MG63 (cell line): ENCODE results near the gene C3orf70. TPM values are rescaled to one million over a fixed set of nuclear protein-coding genes. Genes with fewer than 3 reads are reported as not detected.
"Not testable (repeated sequence)": the region's sequence is repeated elsewhere in the genome, so short reads cannot be mapped to it uniquely, and the experiment has no call there.

Source experiments
- DNase-seq: peaks from one replicate; pipeline ENCODE4 v3.0.0-alpha.2; 2020
- H3K27me3 ChIP-seq: fragments of 250-450 bp; sonication (Bioruptor Pico); 2 replicates; pipeline ENCODE4 v1.5.1; 2020; ENCODE audit warnings: mild to moderate bottlenecking, moderate library complexity
- H3K36me3 ChIP-seq: fragments of 250-450 bp; sonication (Bioruptor Pico); 2 replicates; pipeline ENCODE4 v1.5.1; 2020; ENCODE audit warnings: mild to moderate bottlenecking, moderate library complexity
- H3K4me3 ChIP-seq: fragments of 250-450 bp; sonication (Bioruptor Pico); 2 replicates; pipeline ENCODE4 v1.5.1; 2020; ENCODE audit warnings: mild to moderate bottlenecking, moderate library complexity
- H3K9me3 ChIP-seq: fragments of 250-450 bp; sonication (Bioruptor Pico); 2 replicates; pipeline ENCODE4 v1.5.1; 2020; ENCODE audit warnings: mild to moderate bottlenecking, moderate library complexity
- total RNA-seq: library from RNA; depleted of rRNA; stranded (reverse); fragments of >200 nt; shearing (Covaris generic); gene quantifications from 2 replicates; pipeline ENCODE4 v1.2.3, GENCODE V29; 2014; ENCODE audit warnings: low replicate concordance

C3orf70 gene
- total RNA-seq, 1 experiment from 2014 or later, result not detected

DNA sequence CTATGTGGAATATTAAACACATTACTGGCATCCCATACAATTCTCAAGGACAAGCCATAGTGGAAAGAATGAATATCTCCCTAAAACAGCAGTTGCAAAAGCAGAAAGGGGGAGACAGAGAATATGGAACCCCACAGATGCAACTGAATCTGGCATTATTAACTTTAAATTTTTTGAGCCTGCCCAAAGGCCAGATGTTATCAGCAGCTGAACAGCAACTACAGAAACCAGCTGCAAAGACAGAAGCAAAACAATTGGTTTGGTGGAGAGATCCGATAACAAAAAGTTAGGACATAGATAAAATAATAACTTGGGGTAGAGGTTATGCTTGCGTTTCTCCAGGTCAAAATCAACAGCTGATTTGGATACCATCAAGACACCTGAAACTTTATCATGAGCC lies 43.8 kb downstream of the C3orf70 start:
- not testable (repeated sequence) for H3K4me3 ChIP-seq, DNase-seq, H3K9me3 ChIP-seq, H3K36me3 ChIP-seq
- H3K27me3 ChIP-seq, result peaks cover 17% of the 10 kb centered on the region

DNA sequence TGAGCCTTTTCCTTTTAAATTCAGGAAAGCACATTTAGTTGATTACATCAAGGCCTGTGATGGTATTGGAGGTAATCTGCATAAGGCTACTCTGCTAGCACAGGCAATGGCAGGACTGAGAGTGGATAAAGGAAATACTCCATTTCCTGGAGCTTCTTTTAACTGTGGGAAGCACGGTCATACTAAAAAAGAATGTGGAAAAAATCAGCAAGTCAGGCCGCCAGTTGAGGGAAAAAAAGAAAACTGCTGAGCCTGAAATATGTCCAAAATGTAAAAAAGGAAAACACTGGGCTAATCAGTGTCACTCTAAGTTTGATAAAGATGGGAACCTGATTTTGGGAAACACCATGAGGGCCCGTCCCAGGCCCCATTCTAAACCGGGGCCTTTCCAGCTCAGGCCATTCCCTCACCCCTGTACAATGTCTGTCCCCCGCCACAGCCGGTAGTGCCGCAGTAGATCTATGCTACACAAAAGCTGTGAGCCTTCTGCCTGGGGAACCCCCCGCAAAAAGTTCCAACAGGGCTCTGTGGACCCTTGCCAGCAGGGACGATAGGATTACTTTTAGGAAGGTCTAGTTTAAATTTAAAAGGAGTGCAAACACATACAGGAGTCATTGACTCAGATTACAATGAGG lies 46.5 kb downstream of the C3orf70 start:
- H3K4me3 ChIP-seq, DNase-seq, H3K27me3 ChIP-seq, H3K36me3 ChIP-seq: not testable (repeated sequence)
- 0 out of 2 replicates have a peak, but pooled peaks cover 11% of the 10 kb centered on the region for H3K9me3 ChIP-seq

DNA sequence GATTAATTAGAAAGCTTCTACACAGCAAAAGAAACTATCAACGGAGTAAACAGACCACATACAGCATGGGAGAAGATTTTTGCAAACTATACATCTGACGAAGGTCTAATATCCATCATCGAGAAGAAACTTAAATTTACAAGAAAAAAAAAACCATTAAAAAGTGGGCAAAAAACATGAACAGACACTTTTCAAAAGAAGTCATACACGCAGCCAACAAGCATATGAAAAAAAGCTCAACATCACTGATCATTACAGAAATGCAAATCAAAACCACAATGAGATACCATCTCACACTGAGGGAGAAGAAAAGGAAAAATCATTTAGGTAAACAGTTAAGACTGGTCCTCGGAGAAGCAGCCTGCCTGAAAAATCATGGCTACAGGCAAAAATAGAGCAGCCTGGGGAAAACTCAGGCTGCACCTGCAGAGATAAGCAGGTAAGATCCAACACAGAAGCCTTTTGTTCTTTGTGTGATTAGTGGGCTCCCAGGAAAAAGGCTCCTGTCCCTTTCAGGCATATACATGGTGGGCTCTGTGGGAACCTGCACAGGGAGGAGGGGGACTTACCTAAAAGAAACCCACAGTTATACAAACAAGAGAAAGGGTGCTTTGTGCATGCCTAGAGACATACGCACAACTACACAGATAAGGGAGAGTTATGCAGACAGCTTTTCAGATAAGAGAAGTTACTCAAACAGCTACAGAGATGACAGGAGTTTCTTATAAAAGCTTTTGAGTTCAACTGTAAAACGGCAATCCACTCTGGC lies 49.3 kb downstream of the C3orf70 start:
- Histone ChIP-seq H3K36me3 (no peaks in the 10 kb centered on the region), H3K9me3 (peaks cover 11% of the 10 kb centered on the region; the same call in 1 of the 2 replicates), H3K27me3 (peaks cover 10% of the 10 kb centered on the region), H3K4me3 (no peak overlapping the region)
- DNase-seq, result no peak

DNA sequence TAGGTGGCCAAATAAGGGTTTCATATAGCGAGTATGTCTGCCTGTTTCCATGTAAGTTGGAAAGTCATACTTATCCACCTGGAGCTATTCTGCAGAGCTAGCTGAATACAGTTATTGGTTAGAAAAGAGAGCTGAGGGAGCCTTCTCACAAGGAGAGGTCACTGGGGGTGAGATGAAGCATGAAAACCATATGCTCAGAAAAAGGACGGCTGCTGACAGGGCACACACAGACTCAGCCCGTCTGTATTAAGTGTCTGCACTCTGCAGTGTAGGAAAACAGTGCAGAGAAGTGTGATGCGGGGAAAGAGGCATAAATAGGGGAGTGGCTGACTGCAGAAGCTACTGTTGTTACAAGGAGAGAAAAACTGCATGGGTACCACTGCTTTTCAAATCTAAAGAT lies 58.2 kb downstream of the C3orf70 start:
- H3K9me3 ChIP-seq, result no peaks in the 10 kb centered on the region
- no peak for DNase-seq
- no peaks in the 10 kb centered on the region for H3K36me3 ChIP-seq
- no peak overlapping the region for H3K4me3 ChIP-seq
- peaks cover 2% of the 10 kb centered on the region for H3K27me3 ChIP-seq

DNA sequence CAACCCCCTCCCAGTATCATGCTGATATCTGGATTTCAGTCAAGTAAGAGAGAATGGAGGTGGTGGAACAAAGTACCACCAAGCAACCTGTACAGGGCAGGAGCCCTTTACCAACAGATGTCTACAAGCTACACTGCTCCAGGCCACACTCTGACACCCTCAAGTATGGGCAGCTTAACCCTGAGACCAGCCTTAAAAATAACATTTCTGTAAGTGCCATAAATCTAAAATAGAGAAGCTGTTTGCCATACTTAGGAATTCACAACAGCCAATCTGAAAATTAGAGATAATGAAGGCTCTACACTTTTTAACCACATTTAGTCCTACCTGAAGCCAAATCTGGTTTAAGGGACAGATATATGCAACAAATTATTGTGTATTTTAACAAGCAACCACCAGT lies 59.7 kb downstream of the C3orf70 start:
- Histone ChIP-seq H3K9me3 (no peaks in the 10 kb centered on the region), H3K4me3 (no peak overlapping the region), H3K36me3 (no peaks in the 10 kb centered on the region), H3K27me3 (peaks cover 2% of the 10 kb centered on the region)
- DNase-seq, result no peak

DNA sequence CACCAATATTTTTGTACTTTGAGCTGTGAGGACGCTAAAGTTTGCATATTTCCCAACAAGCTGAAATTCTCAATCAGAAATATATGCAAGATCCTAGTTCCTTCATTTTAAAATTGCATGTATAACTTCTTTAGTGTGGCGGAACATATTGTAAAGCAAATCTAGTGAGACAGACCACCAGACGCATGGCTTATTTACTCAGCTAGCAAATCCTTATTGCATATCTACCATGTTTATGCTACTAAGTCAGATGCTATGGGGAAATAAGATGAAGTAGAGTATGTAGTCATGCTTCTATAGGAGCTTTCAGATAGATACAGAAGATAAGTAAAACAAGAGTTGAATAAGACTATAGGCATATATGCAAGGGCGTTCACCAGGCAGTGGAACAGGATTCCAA lies 62.0 kb downstream of the C3orf70 start:
- no peak for DNase-seq
- Histone ChIP-seq H3K9me3 (no peaks in the 10 kb centered on the region), H3K36me3 (no peaks in the 10 kb centered on the region), H3K27me3 (peaks cover 2% of the 10 kb centered on the region; the same call in 1 of the 2 replicates), H3K4me3 (no peak overlapping the region)

DNA sequence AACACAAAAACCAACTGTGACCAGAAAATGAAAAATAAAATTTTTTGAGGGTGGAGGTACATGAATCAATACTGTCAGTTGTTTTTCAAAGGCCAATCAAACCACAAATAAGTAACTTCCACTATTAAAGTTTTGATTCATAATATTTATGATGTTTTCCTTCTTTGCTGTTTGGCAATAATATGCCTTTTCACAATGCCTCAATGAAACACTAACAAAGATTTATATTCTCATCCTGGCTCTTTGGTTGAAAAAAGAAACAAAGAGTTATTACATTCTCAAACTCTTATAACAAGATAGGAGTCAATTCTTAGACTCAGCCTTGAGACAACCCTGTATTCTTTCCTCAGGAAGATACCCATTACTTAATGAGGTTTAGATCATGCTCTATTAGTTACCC lies 63.1 kb downstream of the C3orf70 start:
- H3K4me3 ChIP-seq, result no peak overlapping the region
- peaks cover 3% of the 10 kb centered on the region; the same call in 1 of the 2 replicates for H3K27me3 ChIP-seq
- no peaks in the 10 kb centered on the region for H3K36me3 ChIP-seq
- no peaks in the 10 kb centered on the region for H3K9me3 ChIP-seq
- DNase-seq, result no peak

DNA sequence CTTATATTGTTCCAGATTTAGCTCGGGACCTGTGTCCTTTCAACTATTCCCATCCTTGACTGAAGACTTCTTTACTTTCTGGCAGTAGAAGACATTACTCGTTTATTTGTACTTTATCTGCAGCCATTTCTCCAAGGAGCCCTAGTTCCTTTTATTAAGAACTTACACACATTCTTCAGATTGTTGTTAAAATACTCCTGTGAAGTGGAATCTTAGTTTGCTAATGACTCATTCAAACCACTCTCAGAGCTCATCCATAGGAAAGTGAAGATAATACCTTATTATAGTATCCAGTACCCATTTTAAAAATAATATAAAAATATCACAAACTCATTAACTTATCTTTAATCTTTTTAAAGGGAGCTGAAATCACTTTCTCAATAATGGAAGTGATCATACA lies 63.5 kb downstream of the C3orf70 start:
- DNase-seq, result no peak
- H3K4me3 ChIP-seq, result no peak overlapping the region
- no peaks in the 10 kb centered on the region for H3K9me3 ChIP-seq
- H3K27me3 ChIP-seq, result peaks cover 6% of the 10 kb centered on the region; the same call in 1 of the 2 replicates
- H3K36me3 ChIP-seq, result no peaks in the 10 kb centered on the region

DNA sequence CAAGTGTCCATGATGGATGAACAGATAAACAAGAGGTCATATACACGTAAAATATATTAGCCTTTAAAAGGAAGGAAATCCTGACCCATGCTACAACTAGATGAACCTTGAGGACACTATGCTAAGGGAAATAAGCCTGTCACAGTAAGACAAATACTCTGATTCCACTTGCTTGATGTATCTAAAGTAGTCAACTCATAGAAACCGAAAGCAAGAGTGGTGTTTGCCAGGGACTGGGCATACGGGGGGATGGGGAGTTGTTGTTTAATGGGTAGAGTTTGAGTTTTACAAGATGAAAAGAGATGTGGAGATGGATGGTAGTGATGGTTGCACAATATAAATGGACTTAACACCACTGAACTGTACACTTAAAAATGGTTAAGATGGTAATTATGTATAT lies 65.4 kb downstream of the C3orf70 start:
- no peak overlapping the region for H3K4me3 ChIP-seq
- DNase-seq, result no peak
- H3K9me3 ChIP-seq, result no peaks in the 10 kb centered on the region
- peaks cover 6% of the 10 kb centered on the region; the same call in 1 of the 2 replicates for H3K27me3 ChIP-seq
- no peaks in the 10 kb centered on the region for H3K36me3 ChIP-seq

DNA sequence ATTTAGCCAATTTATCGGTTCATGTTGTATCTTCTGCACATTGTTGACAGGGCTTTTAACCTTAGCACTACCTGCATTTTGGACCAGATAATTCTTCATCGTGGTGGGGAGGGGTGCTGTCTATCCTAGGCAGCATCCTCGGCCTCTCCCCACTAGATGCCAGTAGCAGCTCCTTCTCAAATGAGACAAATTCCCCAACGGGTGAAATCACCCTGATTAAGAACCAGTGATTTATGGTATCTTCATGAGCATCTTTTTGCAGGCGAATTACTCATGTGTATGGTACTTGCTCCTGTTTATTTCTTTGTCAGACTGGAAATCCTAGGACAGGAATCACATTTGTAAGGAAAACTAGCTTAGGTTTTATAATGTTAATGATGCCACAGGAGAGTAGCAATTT lies 68.0 kb downstream of the C3orf70 start:
- H3K4me3 ChIP-seq, result no peak overlapping the region
- H3K27me3 ChIP-seq, result peaks cover 6% of the 10 kb centered on the region; the same call in 1 of the 2 replicates
- no peaks in the 10 kb centered on the region for H3K9me3 ChIP-seq
- H3K36me3 ChIP-seq, result no peaks in the 10 kb centered on the region
- DNase-seq, result no peak

DNA sequence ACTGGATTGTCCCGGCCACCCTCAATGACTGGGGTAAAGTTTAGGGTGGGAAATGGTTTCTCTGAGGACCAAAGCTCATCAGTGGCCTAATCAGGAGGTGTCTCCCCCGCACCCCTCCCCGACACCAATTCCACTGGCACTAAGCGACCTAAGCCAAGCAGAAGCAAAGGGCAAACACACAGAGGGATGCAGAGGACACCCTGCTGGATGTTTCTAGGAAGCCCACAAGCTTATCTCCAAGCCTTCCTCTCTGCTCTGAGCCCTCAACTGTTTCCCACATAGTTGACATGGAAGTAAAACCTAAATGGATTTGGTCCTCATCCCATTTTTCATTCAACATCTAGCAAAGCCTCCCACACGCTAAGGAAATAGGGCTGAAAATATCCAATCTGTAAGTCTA lies 68.5 kb downstream of the C3orf70 start:
- Histone ChIP-seq H3K9me3 (no peaks in the 10 kb centered on the region), H3K36me3 (no peaks in the 10 kb centered on the region), H3K4me3 (no peak overlapping the region), H3K27me3 (peaks cover 6% of the 10 kb centered on the region; the same call in 1 of the 2 replicates)
- no peak for DNase-seq

DNA sequence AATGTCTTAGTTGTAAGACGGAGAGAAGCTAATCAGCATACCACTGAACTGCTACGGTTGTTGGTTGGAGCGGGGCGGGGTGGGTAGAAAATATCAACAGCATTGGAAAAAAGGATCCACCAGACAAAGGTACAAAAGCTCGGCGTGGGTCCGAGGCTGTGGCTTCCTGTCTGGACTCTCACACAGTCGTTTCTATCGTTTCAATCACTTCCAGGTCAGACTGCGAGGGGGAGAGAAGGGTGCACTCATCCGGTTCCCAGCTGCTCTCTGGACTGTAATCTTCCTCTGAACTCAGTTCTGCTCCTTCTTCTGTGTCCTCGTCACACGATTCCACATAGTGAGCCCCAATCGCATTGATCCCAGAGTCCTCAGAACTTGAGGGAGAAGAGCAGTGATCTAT lies 70.0 kb downstream of the C3orf70 start:
- Histone ChIP-seq H3K36me3 (no peaks in the 10 kb centered on the region), H3K27me3 (peaks cover 6% of the 10 kb centered on the region; the same call in 1 of the 2 replicates), H3K9me3 (no peaks in the 10 kb centered on the region), H3K4me3 (no peak overlapping the region)
- DNase-seq, result no peak

DNA sequence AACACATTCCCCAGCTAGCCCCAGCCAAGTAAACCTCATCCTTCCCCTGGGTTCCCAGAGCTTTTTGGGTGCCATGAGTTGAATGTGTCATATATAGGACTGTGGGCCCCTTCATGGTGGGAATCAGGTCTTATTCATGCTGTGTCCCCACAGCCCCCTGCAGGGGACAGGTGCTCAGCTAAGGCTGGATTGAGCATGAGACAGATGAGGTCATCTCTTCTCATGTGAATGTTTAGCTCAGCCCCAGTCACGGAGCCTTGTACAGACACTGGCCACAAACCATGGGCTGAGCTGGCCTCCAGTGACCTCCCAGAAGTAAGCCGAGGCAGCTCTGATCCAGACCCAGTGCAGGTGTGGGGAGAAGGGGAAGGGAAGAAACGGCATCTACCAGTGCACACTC lies 70.7 kb downstream of the C3orf70 start:
- DNase-seq, result no peak
- H3K27me3 ChIP-seq, result peaks cover 6% of the 10 kb centered on the region; the same call in 1 of the 2 replicates
- H3K9me3 ChIP-seq, result no peaks in the 10 kb centered on the region
- H3K4me3 ChIP-seq, result no peak overlapping the region
- H3K36me3 ChIP-seq, result no peaks in the 10 kb centered on the region

DNA sequence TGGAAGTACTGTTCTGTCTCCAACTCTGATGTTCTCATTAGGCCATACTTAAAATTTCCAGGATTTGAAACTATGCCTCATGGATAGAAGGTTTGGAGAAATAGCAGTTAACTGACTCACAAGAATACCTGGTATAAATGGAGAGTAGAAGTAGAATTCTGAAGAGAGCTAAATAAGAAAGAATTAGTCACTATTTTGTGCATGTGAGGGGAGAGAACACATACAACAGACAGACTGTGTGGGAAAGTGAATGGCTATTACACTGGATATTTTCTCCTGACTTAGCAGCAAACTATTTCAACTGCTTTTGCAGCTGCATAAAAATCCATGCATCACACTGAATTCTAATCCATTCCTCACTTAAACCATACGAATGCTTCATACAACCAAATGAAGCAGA lies 71.3 kb downstream of the C3orf70 start:
- Histone ChIP-seq H3K9me3 (no peaks in the 10 kb centered on the region), H3K4me3 (no peak overlapping the region), H3K36me3 (no peaks in the 10 kb centered on the region), H3K27me3 (peaks cover 6% of the 10 kb centered on the region; the same call in 1 of the 2 replicates)
- no peak for DNase-seq

DNA sequence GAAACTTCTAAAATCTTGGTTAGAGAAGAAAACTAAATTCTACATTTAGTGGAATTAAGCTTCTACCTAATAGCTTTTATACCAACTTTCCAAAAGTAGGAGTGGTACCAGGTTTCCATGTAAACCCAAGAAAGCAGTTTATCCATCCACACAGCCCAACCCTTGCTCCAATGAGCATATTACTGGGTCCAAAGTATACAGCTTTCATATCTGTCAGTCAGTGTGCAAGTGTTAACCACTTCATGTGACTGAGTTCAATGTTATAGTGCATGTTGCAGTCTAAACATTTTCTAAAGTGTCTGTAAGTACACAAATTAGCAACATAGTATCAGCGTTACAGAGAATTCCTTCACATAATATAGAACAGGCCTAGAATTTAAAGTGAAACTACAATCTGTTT lies 73.2 kb downstream of the C3orf70 start:
- H3K9me3 ChIP-seq, result no peaks in the 10 kb centered on the region
- DNase-seq, result no peak
- peaks cover 3% of the 10 kb centered on the region; the same call in 1 of the 2 replicates for H3K27me3 ChIP-seq
- no peak overlapping the region for H3K4me3 ChIP-seq
- no peaks in the 10 kb centered on the region for H3K36me3 ChIP-seq

DNA sequence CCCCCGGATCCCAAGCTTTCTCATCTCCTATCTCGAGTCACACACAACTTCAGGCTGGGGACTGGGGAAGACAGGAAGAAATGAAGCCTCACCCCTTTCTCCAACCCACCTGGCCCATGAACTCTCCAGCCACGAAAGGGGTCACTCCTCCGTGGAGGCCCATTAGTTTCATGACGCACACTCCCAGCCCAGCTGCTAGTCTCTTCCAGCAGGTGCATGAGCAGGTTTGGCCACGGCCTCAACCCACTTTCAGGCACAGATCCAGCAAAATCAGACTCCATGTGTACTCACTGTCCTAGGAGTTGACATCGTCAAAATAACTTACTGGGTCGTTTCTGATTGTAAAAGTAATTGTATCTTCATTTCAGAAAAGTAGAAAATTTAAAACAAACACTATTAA lies 76.6 kb downstream of the C3orf70 start:
- Histone ChIP-seq H3K9me3 (no peaks in the 10 kb centered on the region), H3K36me3 (no peaks in the 10 kb centered on the region), H3K27me3 (no peaks in the 10 kb centered on the region), H3K4me3 (no peak overlapping the region)
- no peak for DNase-seq

DNA sequence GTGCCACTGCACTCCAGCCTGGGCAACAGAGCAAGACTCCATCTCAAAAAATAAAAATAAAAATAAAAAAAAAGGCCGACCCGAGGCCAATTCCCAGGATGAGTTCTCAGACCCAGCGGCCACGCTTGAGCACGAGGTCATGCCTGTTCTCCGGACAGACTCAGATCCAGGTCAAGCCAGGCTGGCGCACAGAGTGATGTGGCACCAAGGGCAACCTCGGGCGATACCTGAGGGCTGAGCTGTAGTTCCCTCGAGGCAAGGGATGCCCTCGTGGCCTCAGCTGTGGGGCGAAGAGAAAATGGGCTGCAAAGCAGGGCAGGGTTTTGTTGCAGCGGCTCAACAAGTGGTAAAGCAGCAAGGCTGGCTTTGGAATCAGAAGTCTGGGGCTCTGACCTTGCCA lies 77.3 kb downstream of the C3orf70 start:
- H3K27me3 ChIP-seq, result no peaks in the 10 kb centered on the region
- no peaks in the 10 kb centered on the region for H3K36me3 ChIP-seq
- H3K4me3 ChIP-seq, result no peak overlapping the region
- no peaks in the 10 kb centered on the region for H3K9me3 ChIP-seq
- DNase-seq, result no peak

DNA sequence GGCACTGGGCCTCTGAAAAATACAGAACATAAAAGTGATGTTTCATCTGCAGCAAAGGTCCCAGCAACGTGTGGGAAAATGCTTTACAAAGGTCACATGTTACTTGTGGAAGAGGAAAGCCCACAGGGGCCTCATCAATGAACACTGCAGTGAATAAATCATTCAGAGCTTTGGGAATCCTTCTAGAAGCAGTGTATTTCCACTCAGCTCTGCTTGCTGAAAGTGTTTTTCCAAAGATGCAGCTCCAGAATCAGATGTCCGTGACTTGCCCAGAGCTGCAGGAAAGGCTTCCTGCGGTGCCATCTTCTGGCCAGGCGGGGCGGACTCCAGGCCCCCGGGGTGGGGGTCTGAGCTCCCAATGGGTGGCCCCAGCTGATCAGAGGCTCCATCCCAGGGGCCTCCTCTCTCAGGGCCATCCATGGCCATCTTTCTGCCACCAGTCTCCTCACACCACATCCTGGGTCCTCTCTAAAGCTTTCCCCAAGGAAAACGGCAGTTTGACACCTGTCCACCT lies 81.5 kb downstream of the C3orf70 start:
- Histone ChIP-seq H3K27me3 (no peaks in the 10 kb centered on the region), H3K36me3 (no peaks in the 10 kb centered on the region), H3K9me3 (no peaks in the 10 kb centered on the region), H3K4me3 (no peak overlapping the region)
- DNase-seq, result no peak
